CD14-positive monocyte (primary cell): Measurements from ENCODE around the gene AGR3. TPM values are rescaled to one million over a fixed set of nuclear protein-coding genes. Genes with fewer than 3 reads are reported as not detected.

Experiments used
- DNase-seq, 3 donors: peaks; one replicate each; pipeline ENCODE4 v3.0.0-alpha.2; 2011 to 2022
- H2AFZ ChIP-seq: 2 replicates; pipeline ENCODE4 v1.6.0; 2012; ENCODE audit warnings: mild to moderate bottlenecking, low read depth, low read length, inconsistent platforms; ENCODE audit not compliant: insufficient read depth, poor library complexity, severe bottlenecking
- H3K27ac ChIP-seq, 2 donors: 1 replicate in 1 of 2; 2 replicates in 1 of 2; pipeline ENCODE4 v1.5.1; 2012 to 2013; ENCODE audit warnings: low read length in 2 of 2, control low read depth in 1 of 2, inconsistent platforms in 1 of 2, low read depth in 1 of 2, mild to moderate bottlenecking in 1 of 2
- H3K27me3 ChIP-seq, 2 donors: one replicate each; pipeline versions ENCODE4 v1.6.0 to v1.6.1; 2011 to 2013; ENCODE audit warnings: low read length in 2 of 2; ENCODE audit not compliant: control insufficient read depth in 2 of 2, insufficient read depth in 2 of 2
- H3K36me3 ChIP-seq, 2 donors: replicated peaks in 1 of 2; 1 replicate in 1 of 2; 2 replicates in 1 of 2; pipeline versions ENCODE4 v1.5.1 to v1.6.1; 2012 to 2013; ENCODE audit warnings: low read length in 2 of 2, control low read depth in 1 of 2, inconsistent platforms in 1 of 2, mild to moderate bottlenecking in 1 of 2; ENCODE audit not compliant: insufficient read depth in 2 of 2, control insufficient read depth in 1 of 2
- H3K4me1 ChIP-seq, 2 donors: 1 replicate in 1 of 2; 2 replicates in 1 of 2; pipeline versions ENCODE4 v1.5.1 to v1.6.1; 2012 to 2013; ENCODE audit warnings: low read length in 2 of 2, control low read depth in 1 of 2, inconsistent platforms in 1 of 2, mild to moderate bottlenecking in 1 of 2, moderate library complexity in 1 of 2; ENCODE audit not compliant: insufficient read depth in 2 of 2, control insufficient read depth in 1 of 2
- H3K4me2 ChIP-seq: replicated peaks from 2 replicates; pipeline ENCODE3; 2012; ENCODE audit warnings: low read length, moderate library complexity, mild to moderate bottlenecking; ENCODE audit not compliant: poor library complexity, severe bottlenecking; ENCODE audit errors: extremely low read depth
- H3K4me3 ChIP-seq, 3 experiments: fragments of 200-600 bp in 1 of 3; sonication (generic) in 1 of 3; replicated peaks in 1 of 3; 1 replicate in 2 of 3; 2 replicates in 1 of 3; pipeline ENCODE4 v1.5.1; 2011 to 2013; ENCODE audit warnings: low read length in 3 of 3, mild to moderate bottlenecking in 3 of 3, control low read depth in 2 of 3, low read depth in 2 of 3, inconsistent platforms in 1 of 3, moderate library complexity in 1 of 3
- H3K79me2 ChIP-seq: 2 replicates; pipeline ENCODE4 v1.6.0; 2012; ENCODE audit warnings: mild to moderate bottlenecking, control low read depth, inconsistent platforms, low read length, moderate library complexity; ENCODE audit not compliant: insufficient read depth
- H3K9ac ChIP-seq: 2 replicates; pipeline ENCODE4 v1.6.0; 2017; ENCODE audit warnings: low read length, mild to moderate bottlenecking; ENCODE audit not compliant: insufficient read depth, poor library complexity, severe bottlenecking
- H3K9me3 ChIP-seq, 2 donors: replicated peaks in 1 of 2; 1 replicate in 1 of 2; 2 replicates in 1 of 2; pipeline versions ENCODE4 v1.5.1 to v1.6.1; 2012 to 2013; ENCODE audit warnings: low read length in 2 of 2, control low read depth in 1 of 2; ENCODE audit not compliant: control insufficient read depth in 1 of 2, insufficient read depth in 1 of 2
- H4K20me1 ChIP-seq: 2 replicates; pipeline ENCODE4 v1.6.0; 2012; ENCODE audit warnings: mild to moderate bottlenecking, low read length, control low read depth, moderate library complexity; ENCODE audit not compliant: insufficient read depth
- H3K27ac Mint-ChIP-seq, 7 donors: one replicate each; pipeline ENCODE4 v1.8.0; 2020; ENCODE audit warnings: mild to moderate bottlenecking in 7 of 7, mixed read lengths in 7 of 7, moderate library complexity in 6 of 7, inconsistent platforms in 2 of 7
- H3K27me3 Mint-ChIP-seq, 3 donors: one replicate each; pipeline ENCODE4 v1.8.0; 2021 to 2022; ENCODE audit warnings: low read depth in 3 of 3, mild to moderate bottlenecking in 3 of 3, mixed read lengths in 3 of 3, moderate library complexity in 3 of 3, inconsistent platforms in 1 of 3
- H3K36me3 Mint-ChIP-seq, 2 donors: one replicate each; pipeline ENCODE4 v1.8.0; 2020; ENCODE audit warnings: mixed read lengths in 2 of 2, inconsistent platforms in 1 of 2, mild to moderate bottlenecking in 1 of 2
- H3K4me1 Mint-ChIP-seq: one replicate; pipeline ENCODE4 v1.8.0; 2020; ENCODE audit warnings: mild to moderate bottlenecking, mixed read lengths
- H3K4me3 Mint-ChIP-seq, 2 donors: one replicate each; pipeline ENCODE4 v1.8.0; 2020; ENCODE audit warnings: mild to moderate bottlenecking in 2 of 2, mixed read lengths in 2 of 2, moderate library complexity in 1 of 2
- H3K9me3 Mint-ChIP-seq, 7 donors: one replicate each; pipeline ENCODE4 v1.8.0; 2020 to 2022; ENCODE audit warnings: mixed read lengths in 7 of 7, mild to moderate bottlenecking in 6 of 7, moderate library complexity in 6 of 7, inconsistent platforms in 2 of 7
- WGBS: methylation state at CpG from one replicate; pipeline ENCODE4 v1.1.5; 2013; ENCODE audit warnings: missing lambda C conversion rate; ENCODE audit not compliant: insufficient coverage; 5-methylcytosine and 5-hydroxymethylcytosine counted together
- intact Hi-C, 2 donors: fragments of 100-400 bp; cut with micrococcal nuclease; formaldehyde crosslinking; loops; one replicate each; pipeline versions ENCODE4 v1.15.0 to v1.15.1; 2023
- polyA plus RNA-seq, 3 donors: library from polyadenylated mRNA; depleted of rRNA in 1 of 3; unstranded in 2 of 3; stranded (reverse) in 1 of 3; fragments of 300-500 nt in 2 of 3; fragments of >200 nt in 1 of 3; fragmentation: Illumina TruSeq in 2 of 3; gene quantifications; 1 replicate in 2 of 3; 2 replicates in 1 of 3; pipeline ENCODE4 v1.2.3, GENCODE V29; 2012 to 2021
- TF ChIP-seq, protein P1 (sequence below): fragments of 200-600 bp; IDR thresholded peaks from one replicate; pipeline ENCODE4 v1.8.0; 2022; ENCODE audit warnings: antibody characterized with exemption, mild to moderate bottlenecking

AGR3 gene
- polyA plus RNA-seq, 3 donors, result not detected

- Histone ChIP-seq H3K4me2 (no peak overlapping the region), H3K4me3 (no peak overlapping the region), H3K27me3 (no peaks in the 10 kb centered on the region), H2AFZ (no peak overlapping the region), H3K27ac (no peak overlapping the region), H3K36me3 (no peaks in the 10 kb centered on the region), H3K79me2 (no peaks in the 10 kb centered on the region), H3K9me3 (no peaks in the 10 kb centered on the region), H3K4me1 (peaks cover 4 to 6% of the 10 kb centered on the region in 2 donors), H4K20me1 (no peaks in the 10 kb centered on the region), H3K9ac (no peak overlapping the region)
- Mint-ChIP-seq H3K9me3 (no peaks in the 10 kb centered on the region), H3K27ac (no peak overlapping the region), H3K27me3 (peaks cover 0 to 2% (median 0%) of the 10 kb centered on the region in 3 donors), H3K4me1 (peaks cover 3% of the 10 kb centered on the region), H3K4me3 (no peak overlapping the region), H3K36me3 (no peaks in the 10 kb centered on the region)
- TF ChIP-seq, protein P1, sequence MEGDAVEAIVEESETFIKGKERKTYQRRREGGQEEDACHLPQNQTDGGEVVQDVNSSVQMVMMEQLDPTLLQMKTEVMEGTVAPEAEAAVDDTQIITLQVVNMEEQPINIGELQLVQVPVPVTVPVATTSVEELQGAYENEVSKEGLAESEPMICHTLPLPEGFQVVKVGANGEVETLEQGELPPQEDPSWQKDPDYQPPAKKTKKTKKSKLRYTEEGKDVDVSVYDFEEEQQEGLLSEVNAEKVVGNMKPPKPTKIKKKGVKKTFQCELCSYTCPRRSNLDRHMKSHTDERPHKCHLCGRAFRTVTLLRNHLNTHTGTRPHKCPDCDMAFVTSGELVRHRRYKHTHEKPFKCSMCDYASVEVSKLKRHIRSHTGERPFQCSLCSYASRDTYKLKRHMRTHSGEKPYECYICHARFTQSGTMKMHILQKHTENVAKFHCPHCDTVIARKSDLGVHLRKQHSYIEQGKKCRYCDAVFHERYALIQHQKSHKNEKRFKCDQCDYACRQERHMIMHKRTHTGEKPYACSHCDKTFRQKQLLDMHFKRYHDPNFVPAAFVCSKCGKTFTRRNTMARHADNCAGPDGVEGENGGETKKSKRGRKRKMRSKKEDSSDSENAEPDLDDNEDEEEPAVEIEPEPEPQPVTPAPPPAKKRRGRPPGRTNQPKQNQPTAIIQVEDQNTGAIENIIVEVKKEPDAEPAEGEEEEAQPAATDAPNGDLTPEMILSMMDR, result no peak
- no peak for DNase-seq
- intact Hi-C loops, result no loop called here
- 90% methylated on average over 2 of the region's 4 CpGs for WGBS
Observed at GRCh38 chr7:16921151-16921550, 39.4 kb upstream of the AGR3 start.

GRCh38 chr7:16919440-16919839, 37.7 kb upstream of the AGR3 start:
- Mint-ChIP-seq H3K27me3 (peaks cover 0 to 2% (median 0%) of the 10 kb centered on the region in 3 donors), H3K27ac (no peak overlapping the region), H3K36me3 (no peaks in the 10 kb centered on the region), H3K4me1 (no peaks in the 10 kb centered on the region), H3K4me3 (no peak overlapping the region), H3K9me3 (no peaks in the 10 kb centered on the region)
- Histone ChIP-seq H2AFZ (no peak overlapping the region), H3K27me3 (no peaks in the 10 kb centered on the region), H4K20me1 (no peaks in the 10 kb centered on the region), H3K4me1 (no peaks in the 10 kb centered on the region), H3K4me2 (no peak overlapping the region), H3K4me3 (no peak overlapping the region), H3K79me2 (no peaks in the 10 kb centered on the region), H3K27ac (no peak overlapping the region), H3K36me3 (no peaks in the 10 kb centered on the region), H3K9ac (no peak overlapping the region), H3K9me3 (no peaks in the 10 kb centered on the region)
- no peak for DNase-seq
- intact Hi-C loops, result loop anchor here (5.0 kb wide), 1 partner anchor 117 kb away; the partner anchor contains the start of gene AGR2 (in 2 of the 2)
- TF ChIP-seq, protein P1, result no peak
